OCI-LY1 (cell line): Measurements from ENCODE around the gene PSMC3IP.

ENCODE experiments used
- CTCF ChIP-seq: fragments of 200-600 bp; sonication (generic), shearing (Covaris generic); IDR thresholded peaks from 2 replicates; pipeline ENCODE4 v1.5.1; 2017; ENCODE audit warnings: mild to moderate bottlenecking, antibody characterized with exemption, low read length, moderate library complexity, mixed read lengths
- EZH2 ChIP-seq: fragments of 200-600 bp; sonication (generic), shearing (Covaris generic); IDR thresholded peaks from 2 replicates; pipeline ENCODE4 v1.8.0; 2017; ENCODE audit warnings: borderline replicate concordance, mixed run types, mild to moderate bottlenecking, antibody characterized with exemption, low read length, moderate library complexity, mixed read lengths

GRCh38 chr17:42591411-42591810 lies 13.9 kb upstream of the PSMC3IP start:
- no peak for TF ChIP-seq CTCF
- no peak for TF ChIP-seq EZH2
